GM13977 (cell line): ENCODE measurements around the gene COP1.
"Not testable (repeated sequence)": the region's sequence is repeated elsewhere in the genome, so short reads cannot be mapped to it uniquely, and the experiment has no call there.

ENCODE experiments used
- DNase-seq: peaks from one replicate; pipeline ENCODE4 v3.0.0; 2012; ENCODE audit warnings: low spot score
- in situ Hi-C: fragments of 300-500 bp; cut with MboI; formaldehyde crosslinking; loops from one replicate; pipeline ENCODE4 v1.12.0; 2022; ENCODE audit warnings: low sequenced_read_pairs, low pct_unique_long_range_greater_than_20kb, mixed read lengths, inconsistent platforms; ENCODE audit not compliant: unreplicated experiment
- TF ChIP-seq, protein P1 (sequence below): IDR thresholded peaks from 2 replicates; pipeline ENCODE4 v1.5.1; 2012; ENCODE audit warnings: mild to moderate bottlenecking, control low read depth; ENCODE audit not compliant: insufficient read depth; ENCODE audit errors: extremely low read depth, missing control alignments

COP1 gene

DNA sequence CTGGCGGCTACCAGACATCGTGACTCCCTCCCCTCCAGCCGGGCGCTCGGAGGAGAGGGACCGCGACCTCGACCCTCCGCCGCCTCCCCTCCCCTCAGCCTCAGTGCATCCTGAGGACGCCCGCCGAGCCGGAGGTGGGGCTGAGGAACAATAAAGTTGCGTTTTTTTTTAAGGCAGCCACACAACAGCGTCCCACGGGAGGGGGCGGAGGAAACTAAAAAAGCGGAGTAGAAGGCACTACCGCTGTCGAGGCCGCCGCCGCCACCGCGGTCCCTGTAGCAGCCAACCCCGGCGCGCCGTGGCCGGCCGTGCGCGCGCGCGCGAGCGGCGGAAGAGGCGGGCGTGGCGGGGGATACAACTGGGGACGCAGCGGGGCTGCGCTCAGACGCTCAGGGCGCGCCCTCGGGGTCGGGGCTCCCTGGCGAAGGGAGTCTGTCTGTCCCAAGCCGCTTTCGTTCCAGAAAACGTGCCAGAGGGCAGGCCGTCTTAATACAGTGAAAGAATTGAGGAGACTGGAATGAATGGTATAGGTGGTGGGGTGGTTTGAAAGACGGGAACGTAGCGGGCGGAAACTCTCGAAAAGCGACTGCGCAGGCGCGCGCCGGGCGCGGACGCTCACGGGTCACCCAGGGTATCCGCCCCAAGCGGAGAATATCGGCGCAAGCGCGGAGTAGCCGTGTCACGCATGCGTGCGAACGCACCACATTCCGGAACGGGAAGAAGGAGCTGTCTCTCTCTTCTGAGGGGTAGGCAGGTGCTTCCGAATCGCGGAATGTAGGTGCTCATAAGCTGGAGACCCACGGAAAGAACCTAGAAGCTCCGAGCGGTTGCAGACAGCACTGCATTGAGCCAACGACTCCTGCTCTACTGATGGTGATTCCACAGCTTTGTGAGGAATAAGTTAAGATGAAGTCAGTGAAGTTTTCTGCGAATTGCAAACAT lies at the start of gene COP1:
Gene COP1, minus strand, starts transcription at position 326 of the 942 bp plus-strand sequence. Its CDS starts 308 bp downstream, at position 18.
- TF ChIP-seq, protein P1, sequence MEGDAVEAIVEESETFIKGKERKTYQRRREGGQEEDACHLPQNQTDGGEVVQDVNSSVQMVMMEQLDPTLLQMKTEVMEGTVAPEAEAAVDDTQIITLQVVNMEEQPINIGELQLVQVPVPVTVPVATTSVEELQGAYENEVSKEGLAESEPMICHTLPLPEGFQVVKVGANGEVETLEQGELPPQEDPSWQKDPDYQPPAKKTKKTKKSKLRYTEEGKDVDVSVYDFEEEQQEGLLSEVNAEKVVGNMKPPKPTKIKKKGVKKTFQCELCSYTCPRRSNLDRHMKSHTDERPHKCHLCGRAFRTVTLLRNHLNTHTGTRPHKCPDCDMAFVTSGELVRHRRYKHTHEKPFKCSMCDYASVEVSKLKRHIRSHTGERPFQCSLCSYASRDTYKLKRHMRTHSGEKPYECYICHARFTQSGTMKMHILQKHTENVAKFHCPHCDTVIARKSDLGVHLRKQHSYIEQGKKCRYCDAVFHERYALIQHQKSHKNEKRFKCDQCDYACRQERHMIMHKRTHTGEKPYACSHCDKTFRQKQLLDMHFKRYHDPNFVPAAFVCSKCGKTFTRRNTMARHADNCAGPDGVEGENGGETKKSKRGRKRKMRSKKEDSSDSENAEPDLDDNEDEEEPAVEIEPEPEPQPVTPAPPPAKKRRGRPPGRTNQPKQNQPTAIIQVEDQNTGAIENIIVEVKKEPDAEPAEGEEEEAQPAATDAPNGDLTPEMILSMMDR: no peak
- peak; percentile 94 for DNase-seq
- in situ Hi-C loops: no loop called here

DNA sequence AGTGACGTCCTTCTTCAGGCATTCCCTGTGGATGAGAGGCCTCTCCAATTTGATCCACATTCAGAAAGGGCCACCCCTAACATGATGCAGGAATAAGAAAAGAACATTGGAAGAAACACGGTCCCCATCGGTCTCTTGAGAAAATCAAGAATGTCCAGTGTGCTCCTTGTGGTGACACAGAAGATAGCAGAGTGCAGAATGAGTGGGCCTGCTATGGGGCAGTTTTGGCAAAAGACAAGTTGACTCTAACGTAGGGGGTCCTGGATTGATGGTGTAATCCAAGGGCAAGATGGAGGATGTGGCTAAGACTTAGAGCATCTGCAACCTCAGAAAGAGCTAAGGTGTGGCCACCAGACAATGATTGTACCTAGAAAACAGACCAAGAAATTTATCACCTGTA lies 45.1 kb upstream of the COP1 start:
- no peak for DNase-seq
- in situ Hi-C loops: no loop called here
- TF ChIP-seq, protein P1: no peak

DNA sequence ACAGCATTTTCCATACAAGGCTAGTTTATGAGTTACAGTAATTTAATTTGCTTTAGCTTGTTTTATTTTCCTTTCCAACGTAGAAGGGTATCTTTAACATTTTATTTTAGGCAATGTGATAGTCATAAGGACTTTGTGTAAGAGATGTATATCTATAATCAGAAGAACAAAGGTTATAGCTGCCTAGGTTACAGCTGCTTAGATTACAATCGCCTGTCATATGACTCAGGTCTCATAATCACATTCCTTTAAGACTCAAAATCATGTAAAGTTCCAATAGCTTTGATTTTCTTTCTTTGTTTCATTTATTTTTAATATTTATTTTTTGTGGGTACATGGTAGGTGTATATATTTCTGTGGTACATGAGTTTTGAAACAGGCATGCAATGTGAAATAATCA lies 37.8 kb upstream of the COP1 start:
- in situ Hi-C loops: no loop called here
- TF ChIP-seq, protein P1: no peak
- DNase-seq: no peak

DNA sequence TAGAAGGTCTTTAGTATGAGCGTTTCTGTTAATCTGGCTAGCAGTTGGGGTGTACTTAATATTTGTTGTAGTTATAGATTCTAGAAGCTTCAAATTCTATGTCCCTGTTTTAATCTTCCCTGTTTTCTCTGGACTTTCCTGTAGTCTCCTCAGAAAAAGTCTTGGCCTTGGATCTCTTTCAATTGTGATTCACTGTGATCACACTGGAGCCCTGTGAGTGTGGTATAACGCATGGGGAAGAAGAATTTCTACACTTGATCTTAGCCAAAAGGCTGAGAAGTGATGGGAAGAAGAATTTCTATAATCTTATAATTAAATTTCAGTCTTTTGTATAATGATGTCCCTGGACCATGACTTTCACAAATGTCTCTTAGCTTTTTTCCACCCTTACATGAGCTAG lies 36.7 kb upstream of the COP1 start:
- TF ChIP-seq, protein P1: no peak
- DNase-seq: no peak
- in situ Hi-C loops: no loop called here

DNA sequence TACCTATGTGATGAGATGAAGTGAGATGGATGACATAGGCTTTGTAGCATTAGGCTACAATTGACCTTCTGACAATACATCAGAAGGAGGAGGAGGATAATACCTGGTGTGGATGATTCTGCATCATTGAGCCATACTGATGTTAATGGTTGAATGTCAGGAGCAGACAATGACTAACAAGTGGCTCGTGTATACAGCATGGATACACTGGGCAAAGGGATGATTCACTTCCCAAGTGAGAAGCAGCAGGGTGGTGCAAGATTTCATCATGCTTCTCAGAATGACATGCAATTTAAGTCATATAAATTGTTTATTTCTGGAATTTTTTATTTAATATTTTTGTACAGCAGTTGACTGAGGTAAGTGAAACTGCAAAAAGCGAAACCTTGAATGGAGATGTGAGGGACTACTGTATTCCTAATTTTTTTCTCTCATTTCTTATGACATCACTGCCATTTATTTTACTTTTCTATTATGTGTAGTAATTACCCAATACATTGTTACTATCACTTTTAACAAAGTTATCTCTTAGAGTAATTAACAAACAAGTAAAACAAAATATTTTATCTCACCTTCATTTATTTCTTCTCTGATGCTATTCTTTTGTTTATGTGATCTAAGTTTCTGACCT lies 34.4 kb upstream of the COP1 start:
- TF ChIP-seq, protein P1: no peak
- in situ Hi-C loops: no loop called here
- no peak for DNase-seq

DNA sequence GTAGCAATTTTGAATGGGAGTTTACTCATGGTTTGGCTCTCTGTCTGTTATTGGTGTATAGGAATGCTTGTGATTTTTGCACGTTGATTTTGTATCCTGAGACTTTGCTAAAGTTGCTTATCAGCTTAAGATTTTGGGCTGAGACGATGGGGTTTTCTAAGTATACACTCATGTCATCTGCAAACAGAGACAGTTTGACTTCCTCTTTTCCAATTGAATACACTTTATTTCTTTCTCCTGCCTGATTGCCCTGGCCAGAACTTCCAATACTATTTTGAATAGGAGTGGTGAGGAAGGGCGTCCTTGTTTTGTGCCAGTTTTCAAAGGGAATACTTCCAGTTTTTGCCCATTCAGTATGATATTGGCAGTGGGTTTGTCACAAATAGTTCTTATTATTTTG lies 26.6 kb upstream of the COP1 start:
- DNase-seq, in situ Hi-C loops: not testable (repeated sequence)

DNA sequence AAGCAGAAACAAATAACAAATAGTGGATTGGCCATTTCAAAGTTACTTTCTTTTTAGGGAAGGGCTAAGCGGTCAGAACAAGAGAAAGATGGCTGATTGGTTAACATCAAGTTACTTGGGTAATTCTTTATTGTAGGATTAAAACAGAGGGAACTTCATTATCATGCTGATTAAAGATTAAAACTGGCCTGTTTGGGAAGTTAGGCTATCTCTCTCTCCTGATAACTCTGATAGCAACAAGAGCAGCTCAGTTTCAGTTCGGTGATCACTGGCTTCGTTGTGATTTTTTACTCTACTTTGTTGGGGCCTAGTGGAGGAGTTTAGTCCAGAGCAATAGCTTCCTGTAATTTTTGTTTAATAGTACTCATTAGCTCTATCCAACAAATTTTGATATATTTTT lies 20.5 kb upstream of the COP1 start:
- in situ Hi-C loops: no loop called here
- TF ChIP-seq, protein P1: no peak
- DNase-seq: no peak
